ENCODE results near the gene EPS15.
"Not testable (repeated sequence)": the region's sequence is repeated elsewhere in the genome, so short reads cannot be mapped to it uniquely, and the experiment has no call there.

EPS15 gene

DNA sequence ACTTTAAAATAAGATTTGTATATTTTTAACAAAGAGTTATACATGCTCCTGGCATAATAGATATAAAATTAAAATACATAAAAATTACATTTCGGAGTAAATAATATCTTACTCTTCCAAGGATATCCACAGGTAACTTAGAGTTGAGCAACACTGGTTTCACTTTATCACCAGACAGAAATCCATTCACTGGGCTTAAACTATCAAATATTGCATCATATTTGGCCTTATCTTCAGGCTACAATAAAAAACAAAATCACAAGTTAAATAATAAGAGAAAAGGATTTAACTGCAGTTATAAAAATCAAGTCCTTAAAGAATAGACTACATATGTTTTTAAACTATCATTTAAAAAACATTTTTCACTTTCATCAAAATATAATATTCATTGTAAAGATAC, 55.5 kb downstream of the EPS15 start:
- DNase-seq, result no peak

DNA sequence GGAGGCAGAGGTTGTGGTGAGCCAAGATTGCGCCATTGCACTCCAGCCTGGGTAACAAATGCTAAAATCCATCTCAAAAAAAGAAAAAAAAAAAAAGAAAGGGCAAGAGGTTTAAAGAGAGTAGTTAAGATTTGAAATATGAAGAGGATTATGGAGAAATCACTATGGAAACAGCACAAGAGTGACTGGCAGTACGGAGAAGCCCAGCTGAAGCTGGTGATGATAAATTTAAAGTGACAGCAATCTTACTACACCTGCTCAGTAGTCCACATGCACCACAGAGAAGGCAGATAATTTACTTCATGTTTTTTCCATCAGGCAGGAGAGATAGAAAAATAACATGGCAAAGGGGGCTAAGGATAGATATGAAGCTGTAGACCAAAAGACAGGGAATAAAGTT, 56.8 kb downstream of the EPS15 start:
- DNase-seq, result not testable (repeated sequence)

DNA sequence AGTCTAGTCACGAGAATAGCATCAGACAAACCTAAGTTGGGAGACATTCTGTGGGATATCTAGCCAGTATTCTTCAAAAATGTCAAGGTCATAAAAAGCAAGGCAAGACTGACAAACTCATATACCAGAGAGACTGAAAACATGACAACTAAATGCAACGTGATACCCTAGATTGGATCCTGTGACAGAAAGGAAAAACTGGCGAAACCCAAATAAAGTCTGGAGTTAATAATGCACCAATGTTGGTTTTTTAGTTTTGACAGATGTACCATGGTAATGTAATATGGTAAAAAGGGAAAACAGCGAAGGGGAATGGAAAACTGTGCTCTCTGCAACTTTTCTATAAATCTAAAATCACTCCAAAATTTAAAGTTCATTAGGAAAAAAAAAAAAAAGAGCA, 64.5 kb downstream of the EPS15 start:
- DNase-seq, result no peak

DNA sequence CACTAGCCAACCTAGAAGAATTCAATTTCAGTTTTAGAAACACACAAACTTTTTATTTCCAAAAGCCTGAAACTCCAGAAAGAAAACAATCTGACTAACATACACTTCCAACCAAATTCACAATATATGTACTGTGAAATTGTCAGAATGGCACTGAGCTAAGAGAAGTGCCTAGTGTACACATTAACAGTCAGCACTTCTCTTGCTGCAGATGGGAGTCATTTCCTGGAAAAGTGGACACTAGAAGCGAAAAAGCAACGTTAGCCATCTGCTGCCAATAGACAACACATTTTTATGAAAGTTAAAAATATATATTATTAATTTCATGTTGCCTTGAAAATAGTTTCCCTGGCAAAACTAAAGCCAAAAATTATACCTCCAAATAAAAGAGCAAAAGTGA, 66.1 kb downstream of the EPS15 start:
- peak; percentile 42 for DNase-seq

DNA sequence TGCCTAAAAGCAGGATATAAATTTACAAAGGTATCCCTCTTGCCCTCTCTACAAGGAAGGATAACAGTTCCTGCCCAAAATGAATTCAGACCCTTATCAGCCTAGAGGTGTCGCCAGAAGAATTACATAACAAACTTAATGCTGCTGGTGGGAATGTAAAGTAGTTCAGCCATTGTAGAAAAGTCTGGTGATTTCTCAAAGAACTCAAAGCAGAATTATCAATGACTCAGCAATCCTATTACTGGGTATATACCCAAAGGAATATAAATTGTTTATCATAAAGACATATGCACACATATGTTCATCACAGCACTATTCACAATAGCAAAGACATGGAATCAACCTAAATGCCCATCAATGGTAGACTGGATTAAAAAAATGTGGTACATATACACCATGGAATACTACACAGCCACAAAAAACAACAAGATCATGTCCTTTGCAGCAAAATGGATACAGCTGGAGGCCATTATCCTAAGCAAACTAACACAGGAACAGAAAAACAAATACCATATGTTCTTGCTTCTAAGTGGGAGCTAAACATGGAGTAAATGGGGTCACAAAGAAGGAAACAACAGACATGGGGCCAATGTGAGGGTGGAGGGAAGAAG, 70.1 kb downstream of the EPS15 start:
- DNase-seq, result not testable (repeated sequence)

DNA sequence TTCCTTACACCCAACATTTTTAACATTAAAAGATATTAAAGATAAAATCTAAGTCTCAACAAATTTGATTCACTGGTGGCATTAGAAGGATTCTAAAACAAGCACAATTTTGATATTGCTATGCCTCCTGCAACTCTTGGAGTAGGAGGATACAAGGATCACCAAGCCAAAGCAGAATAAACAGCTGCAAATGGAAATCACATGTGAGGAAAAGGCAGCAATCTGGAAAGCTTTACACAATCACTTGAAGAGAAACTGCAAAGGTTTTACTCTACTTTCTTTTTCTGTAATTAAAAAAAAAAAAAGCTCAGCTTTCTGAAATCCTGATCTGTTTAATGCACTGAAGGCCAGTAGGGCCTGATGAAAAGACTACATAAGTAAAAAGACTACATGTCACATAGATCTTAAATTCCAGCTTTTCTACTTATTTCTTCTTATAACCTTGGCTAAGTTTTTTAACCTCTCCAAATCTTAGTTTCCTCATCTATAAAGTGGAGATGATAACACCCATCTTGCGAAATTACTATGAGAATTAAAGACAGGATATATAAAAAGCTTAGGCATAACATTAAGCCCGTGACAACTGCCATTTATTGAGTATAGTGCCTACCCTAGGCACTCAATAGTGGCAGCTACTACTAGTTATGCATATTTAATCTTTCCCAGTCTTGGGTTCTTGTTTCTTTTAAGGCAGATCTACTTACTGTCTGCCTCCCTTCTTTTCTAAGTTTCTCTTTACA, 73.5 kb downstream of the EPS15 start:
- no peak for DNase-seq

DNA sequence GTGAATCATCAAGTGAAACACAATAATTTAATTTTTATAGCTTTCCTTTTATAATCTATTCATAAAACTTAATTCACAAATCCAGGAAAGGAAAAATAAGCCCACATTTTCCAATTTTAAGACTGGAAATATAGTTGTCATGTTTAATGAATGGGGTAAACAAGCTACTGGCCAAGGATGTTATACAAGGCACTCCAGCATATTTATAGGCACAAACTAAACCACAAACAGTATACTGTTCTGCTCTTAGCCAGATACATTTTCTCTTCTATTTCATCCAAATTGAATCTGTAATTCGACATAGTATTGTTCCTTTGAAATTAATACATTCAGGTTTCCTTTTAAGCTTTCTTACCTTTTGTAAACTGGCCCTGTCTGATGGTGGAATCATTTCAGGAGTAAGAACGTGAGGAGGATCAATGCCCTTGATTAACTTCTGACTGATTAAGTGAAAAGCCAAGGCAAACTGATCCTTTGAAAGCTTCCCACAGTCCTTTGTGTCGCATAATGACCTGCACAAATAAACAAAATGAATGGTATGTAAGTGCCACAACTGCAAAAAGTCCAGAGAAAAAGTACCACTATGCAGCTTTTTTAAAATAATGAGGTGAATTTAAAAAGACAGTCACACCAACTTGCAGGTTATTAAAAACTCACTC, 74.4 kb downstream of the EPS15 start:
- no peak for DNase-seq

DNA sequence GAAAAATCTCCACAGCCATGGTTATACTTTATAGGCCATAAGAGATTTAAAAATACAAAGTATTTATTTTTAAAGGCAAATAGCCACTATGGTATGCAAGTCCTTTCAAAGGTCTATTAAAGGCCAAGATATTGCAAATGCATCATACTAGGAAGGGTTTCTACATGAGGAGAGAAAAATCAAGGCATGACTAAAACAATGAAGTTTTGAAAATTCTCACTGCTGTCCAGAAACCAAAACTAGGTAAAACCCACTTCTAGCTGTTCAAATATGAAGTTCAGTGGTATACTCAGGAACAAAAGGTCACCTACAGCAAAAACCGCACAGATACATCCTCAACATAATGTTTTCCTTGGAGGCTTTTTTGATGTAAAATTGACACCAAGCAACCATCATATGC, 75.0 kb downstream of the EPS15 start:
- no peak for DNase-seq

DNA sequence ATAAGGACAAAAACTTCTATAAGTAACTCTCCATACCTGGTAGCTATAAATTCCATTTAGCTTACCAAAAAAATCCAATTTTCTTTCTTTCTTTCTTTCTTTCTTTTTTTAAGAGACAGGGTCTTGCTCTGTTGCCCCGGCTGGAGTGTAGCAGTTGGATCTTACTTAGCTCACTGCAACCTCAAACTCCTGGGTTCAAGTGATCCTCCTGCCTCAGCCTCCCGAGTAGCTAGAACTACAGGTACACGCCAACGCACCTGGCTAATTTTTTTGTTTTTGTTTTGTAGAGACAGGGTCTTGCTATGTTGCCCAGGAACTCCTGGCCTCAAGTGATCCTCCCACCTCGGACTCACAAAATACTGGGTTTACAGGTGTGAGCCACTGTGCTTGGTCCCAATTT, 75.5 kb downstream of the EPS15 start:
- DNase-seq, result no peak

DNA sequence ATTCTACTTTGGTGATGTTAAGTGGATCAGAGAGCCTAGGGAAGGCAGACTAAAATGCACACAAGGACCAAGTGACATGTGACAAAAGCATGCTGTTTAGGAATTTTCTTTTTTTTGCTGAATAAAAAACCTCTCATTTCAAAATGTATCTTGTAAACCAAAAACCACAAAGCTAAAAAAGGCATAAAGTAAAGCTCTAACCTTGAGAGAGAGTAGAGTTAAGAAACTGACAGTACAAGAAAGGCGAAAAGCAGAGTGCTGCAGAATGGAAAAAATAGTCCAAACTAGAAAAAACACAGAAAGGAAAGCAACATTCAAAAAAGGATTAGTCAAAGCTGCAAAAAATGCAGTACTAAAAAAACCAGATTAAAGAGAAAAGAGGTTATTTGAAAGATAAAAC, 76.5 kb downstream of the EPS15 start:
- DNase-seq, result no peak

DNA sequence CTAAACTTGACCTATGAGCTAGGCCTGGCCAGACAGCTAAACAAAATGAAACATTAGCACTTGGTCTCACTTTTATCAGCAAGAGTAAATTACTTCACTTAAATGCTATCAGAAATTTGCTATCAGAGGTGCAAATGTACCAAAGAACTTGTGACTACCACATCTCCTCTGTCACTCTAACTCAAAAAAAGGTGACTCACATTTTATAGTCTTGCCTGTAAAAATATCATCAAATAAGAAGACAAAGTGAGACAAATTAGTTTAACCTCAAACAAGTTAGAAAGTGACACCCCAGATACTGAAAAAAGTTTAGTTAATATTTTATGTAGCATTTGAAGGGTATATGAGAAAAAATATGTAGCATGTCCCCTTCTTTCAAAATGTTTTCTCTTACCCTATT, 76.9 kb downstream of the EPS15 start:
- DNase-seq, result no peak

DNA sequence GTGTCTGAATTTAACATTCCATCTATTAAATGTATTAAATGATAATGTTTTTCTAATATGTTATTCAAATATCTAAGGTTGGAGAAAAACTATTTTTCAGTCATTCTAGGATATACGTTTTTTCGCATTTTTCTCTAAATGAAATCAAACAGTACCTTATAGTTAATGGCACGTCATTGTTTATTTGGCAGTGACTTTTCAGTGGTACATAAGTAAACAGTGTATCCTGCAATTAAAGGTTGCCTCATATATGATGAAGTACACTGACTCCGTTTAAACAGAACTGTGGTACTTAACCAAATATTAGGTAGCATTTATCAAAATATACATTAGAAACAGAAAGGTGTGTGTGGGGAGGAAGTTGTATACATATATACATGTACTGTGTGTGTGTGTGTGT, 79.2 kb downstream of the EPS15 start:
- DNase-seq, result no peak

DNA sequence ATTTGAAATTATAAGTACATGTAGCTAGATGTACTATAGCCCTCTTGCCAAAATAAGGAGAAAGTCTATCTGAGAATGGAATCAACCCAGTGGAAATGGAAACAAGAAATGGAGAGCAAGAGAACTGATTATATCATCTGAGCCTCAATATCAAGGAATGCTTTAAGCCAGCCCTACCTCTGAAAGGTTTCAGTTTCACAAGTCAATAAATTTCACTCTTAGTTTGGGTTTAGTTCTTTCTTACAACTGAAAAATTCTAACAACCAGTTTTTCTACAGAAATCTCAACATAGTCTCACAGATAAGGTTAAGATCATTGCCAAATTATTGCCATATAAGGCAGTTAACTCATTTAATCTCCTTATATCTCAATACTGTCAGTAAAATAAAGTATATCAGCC, 80.0 kb downstream of the EPS15 start:
- no peak for DNase-seq

DNA sequence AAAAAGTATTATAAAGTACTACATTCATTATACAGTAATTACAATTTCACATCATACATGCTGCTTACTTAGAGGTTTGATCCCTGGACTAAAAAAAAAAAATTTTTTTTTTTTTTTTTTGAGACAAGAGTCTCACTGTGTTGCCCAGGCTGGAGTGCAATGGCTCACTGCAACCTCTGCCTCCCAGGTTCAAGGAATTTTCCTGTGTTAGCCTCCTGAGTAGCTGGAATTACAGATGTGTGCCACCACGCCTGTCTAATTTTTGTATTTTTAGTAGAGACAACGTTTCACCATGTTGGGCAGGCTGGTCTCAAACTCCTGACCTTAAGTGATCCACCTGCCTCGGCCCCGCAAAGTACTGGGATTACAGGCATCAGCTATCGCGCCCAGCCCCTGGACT, 81.7 kb downstream of the EPS15 start:
- not testable (repeated sequence) for DNase-seq

DNA sequence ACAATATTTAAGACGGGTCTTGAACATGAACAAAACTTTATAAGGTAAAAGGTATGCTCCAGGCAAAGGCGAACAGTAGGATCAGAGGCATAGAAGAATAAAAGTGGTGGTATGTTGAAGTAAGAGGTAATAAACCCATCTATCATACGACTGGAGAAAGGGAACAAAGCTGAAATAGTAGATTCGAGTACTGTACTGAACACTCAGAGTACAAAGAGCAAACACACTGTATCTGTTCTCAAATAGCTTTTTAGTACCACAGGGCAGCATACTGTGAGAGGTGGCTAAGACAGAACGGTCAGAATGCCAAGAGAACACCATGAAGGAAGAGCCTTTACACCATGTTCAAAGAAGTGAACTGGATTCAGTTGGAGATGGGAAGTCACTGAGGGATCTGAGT, 83.2 kb downstream of the EPS15 start:
- no peak for DNase-seq

DNA sequence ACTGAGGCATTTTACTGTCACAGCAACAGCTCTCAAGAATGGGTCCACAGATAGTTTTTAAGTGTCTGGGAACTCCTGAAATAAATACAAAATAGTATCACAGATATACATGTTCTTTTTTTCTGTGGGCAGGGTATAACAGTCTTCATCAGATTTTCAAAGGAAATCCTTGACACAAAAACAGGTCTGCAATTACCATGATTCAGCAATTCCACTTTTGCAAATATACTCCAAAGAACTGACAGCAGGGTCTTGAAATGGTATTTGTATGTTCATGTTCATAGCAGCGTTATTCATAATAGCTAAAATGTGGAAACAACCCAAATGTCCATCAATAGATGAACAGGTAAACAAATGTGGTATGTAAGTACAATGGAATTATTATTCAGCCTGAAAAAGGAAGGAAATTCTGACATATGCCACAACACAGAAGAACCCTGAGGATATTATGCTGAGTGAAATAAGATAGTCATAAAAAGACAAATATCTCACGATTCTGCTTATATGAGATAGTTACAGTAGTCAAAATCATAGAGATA, 85.0 kb downstream of the EPS15 start:
- DNase-seq, result no peak

DNA sequence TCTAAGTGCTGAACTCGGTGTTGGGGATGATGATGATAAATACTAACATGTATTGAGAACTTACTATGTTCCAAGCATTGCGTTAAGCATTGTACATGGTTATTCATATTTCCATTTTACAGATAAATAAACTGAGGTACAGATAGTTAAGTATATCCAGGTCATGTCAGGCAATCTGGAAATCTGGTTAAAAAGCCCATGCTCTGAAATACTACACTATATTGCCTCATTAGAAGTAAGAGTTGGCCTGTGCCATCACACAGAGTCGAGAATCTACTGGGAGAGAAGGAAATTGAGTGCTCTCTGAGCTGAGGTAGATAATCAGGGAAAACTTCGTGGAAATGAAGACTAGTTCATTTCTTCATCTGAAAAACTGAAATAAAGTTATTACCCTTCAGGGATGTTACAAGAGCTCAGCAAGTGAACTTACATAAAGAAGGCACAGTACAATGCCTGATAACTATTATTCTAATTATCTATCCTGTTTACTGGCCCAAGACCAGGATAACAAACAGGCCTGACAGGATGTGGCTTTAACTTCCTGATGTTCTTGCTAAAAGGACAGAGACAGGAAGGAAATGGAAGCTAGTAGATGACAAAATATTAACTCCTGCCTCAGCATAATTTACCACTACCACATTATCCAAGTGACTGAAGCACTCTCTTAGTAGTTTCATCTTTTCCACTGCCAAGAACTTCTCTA, 85.6 kb downstream of the EPS15 start:
- no peak for DNase-seq

DNA sequence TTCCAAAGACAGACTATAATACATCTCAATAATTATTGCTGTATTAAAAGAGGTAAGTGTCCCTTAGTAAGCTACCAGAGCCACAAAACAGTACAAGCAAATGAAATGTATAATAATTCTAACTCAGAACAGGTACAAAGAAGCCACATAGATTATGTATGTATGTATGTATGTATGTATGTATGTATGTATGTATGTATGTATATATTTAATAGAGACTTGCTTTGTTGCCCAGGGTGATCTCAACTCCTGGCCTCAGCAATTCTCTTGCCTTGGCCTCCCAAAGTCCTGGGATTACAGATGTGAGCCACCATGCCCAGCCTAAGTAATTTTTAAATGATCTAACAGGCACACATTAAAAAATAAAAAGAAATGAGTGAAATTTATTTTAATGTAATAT, 86.9 kb downstream of the EPS15 start:
- DNase-seq, result no peak

DNA sequence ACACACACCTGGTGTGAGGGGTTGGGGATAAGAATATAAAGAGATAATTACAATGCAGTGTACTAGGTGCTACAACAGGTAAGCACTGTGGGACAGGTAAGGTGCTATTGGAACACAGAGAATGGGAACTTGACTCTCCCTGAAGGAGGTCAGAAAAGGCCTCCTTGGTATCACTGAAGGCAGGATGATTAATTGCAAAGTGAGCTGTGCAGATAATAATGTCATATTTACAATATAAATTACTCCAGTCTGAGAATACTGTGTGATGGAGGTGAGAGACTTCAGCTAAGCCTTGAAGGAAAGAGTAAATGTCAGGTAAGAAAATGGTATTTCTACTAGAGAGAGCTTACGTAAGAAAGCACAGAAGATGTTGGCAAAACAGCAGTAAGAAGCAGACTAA, 91.6 kb downstream of the EPS15 start:
- no peak for DNase-seq

DNA sequence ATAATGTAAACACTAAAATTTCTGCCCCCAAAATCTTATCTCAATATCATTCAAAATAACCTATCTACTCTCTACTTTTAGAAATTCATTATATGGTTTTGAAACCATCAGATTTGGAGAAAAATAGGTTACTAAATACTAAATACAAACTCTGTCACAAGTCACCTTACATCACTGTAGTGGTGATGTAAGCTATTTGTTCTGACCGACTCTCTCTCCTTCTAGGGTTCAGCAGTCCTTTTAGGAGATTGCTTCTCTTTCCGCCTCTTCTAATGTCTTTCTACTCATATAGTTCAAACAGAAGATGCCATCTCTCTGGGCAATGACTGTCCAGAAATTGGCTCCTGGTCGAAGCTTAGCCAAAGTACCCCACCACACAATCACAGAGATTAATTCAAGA, 93.1 kb downstream of the EPS15 start:
- no peak for DNase-seq

DNA sequence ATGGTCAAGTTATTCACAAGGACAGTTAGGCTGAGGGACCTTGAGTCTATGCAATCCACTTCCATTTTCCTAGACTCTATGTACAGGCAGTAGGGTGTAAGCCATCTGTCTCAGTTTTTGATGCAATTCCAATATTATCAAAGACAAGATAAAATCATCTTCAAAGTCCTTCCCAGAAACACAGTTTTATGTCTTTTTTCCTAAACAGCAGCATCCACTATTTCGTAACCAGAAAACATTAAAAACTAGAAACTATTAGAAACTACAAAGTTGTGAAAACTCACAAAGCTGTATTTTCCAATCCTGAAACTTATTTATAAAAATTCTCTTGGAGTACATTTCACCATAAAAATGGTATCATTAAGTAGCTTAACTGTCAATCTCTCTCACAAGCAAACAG, 93.8 kb downstream of the EPS15 start:
- DNase-seq, result no peak

DNA sequence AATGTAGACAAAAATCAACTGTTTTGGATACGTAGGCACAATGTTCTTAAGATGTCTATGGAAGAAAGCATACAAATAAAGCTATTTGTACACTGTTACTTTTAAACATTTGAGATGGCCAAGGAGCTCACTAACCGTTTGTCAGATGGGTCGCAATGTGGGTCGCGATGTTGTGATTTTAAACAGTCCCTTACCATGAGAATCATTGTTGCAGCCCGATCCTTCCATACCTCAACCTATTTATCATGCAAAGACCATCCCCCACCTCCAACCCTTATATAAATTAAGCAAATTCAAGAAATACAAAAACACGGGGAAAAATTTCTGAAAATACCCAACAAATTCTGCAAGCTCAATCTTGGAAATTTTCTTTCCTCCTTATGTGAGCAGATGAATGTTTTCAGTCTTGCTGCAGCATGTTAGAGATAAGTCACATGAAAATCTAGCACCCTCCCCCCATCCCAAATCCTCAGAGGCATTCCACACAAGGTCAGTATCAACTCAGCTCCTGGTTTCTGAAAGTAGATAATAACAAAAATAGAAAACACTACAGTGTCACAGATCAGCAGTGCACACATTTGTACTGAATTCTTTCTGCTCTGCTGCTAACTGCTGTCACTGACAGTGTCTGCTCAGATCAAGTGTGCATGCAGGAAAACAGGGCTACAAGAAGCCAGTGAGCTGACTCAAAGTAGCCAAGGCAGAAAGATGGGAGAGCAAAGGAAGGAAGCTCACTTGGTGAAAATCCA, 95.8 kb downstream of the EPS15 start:
- no peak for DNase-seq
